Activated effector memory CD4-positive, alpha-beta T cell treated with anti-CD3 and anti-CD28 coated beads, Interleukin-2, amount 50 U/mL, for 16 hours (primary cell): ENCODE data around the gene GALNT2.
A peak's percentile ranks its signal among the peaks of the same experiment; 100 is the strongest.

Experiments
- DNase-seq: peaks from one replicate; pipeline ENCODE4 v3.0.0-alpha.2; 2020

GALNT2 gene

DNA sequence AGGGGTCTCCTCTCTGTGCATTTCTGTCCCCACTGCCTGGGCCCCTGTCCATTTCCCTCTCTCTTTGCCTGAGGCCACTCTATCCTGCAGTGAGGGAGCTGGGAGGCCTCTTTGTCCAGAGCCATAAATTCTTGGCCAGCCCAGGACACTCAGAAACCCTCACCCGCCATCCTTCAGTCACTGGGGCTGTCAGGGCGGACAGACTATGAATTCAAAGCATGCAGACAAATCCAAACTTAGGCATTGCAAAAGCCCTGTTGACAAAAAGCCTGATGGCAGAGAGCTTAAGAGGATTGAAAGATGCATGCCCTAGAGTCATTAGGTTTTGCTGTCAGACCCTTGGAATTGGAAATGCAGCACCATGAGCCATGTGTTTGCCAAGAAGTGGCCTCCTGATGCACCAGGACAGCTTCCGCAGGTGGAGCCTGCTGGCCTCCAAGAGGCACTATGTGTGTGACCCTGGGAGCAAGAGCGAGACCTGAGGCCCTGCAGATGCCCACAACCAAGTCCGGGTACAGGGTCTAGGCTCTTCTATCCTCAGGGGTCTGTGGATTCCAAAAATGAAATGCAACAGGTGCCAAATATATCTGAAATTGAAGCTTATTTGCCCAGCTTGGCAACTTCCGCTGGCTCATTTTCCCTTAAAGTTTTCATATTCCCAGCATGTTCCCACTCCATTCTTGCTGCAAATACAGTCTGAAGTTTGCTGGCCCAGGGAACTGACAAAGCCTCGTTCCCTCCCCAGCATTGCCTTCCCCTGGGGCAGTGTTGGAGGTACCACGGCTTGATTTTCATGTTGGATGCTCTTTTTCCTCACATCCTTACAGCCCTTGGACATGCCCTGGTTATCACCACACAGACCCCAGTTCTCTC, 181.2 kb downstream of the GALNT2 start:
- no peak for DNase-seq

DNA sequence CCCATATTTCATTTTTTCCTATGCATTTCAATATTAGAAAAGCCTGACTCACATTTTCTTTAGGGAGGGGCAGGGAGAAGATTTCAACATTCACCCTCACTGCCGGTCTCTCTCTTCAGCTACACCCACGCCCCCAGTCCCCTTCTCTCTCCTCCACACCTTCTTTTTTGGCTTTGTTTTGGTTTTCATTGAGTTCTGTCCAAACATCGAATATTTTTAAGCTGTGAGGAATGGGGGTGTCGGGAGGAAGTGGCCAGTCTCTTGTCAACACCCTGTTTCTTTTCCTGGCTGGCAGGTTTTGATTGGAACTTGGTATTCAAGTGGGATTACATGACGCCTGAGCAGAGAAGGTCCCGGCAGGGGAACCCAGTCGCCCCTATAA, 181.8 kb downstream of the GALNT2 start:
- DNase-seq, result no peak

- no peak for DNase-seq
Measured at GRCh38 chr1:230249695-230250480, 182.8 kb downstream of the GALNT2 start.

- DNase-seq, result no peak
Measured at GRCh38 chr1:230250666-230251065, 183.6 kb downstream of the GALNT2 start.

GRCh38 chr1:230251644-230252191, 184.7 kb downstream of the GALNT2 start:
- no peak for DNase-seq

- DNase-seq, result no peak
Measured at GRCh38 chr1:230253150-230253549, 186.1 kb downstream of the GALNT2 start.

- DNase-seq, result no peak
Measured at GRCh38 chr1:230254265-230254664, 187.2 kb downstream of the GALNT2 start.

DNA sequence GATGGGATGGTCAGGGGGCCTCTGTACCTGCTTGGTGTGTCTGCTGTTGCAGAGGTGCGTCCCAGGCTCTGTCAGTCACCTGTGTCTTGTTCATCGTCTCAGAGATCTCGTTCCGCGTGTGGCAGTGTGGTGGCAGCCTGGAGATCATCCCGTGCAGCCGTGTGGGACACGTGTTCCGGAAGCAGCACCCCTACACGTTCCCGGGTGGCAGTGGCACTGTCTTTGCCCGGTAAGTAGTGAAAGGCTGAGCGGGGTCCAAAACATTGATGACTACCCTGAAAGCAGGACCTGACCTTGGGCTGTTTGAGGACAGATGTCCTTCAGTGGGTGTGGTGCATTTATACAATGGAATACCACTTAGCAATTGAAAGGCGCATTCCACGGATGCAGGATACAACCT, 188.1 kb downstream of the GALNT2 start:
- no peak for DNase-seq

DNA sequence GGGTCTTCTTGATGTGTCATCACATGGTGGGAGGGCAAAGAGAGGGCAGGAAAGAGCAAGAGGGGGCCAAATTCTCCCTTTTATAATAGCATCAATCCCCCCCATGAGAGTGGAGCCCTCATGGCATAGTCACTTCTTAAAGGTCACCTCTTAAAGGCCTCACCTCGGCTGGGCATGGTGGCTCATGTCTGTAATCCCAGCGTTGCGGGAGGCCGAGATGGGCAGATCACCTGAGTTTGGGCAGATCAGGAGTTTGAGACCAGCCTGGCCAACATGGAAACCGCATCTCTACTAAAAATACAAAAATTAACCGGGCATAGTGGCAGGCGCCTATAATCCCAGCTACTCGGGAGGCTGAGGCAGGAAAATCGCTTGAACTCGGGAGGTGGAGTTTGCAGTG, 189.0 kb downstream of the GALNT2 start:
- no peak for DNase-seq

DNA sequence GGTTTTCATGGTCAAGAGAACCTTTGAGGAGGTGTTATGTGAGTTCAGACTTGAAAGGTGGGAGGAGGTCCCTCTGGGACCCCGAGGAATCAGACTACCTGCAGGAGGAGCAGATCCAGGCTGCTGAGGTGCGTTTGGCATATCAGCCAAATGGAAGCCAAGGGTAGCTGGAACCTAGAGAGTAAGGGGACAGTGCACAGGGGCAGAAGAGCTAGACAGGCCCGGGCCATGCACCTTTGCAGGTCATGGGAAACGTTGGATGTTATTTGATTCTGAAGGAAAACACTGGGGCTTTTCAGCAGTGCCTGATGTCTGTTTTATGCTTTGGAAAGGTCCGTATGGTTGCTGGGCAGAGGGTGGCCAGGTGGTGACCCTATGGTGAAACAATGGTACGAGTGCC, 189.9 kb downstream of the GALNT2 start:
- no peak for DNase-seq

- DNase-seq, result peak; percentile 2
Measured at GRCh38 chr1:230259621-230260020, 192.6 kb downstream of the GALNT2 start.

GRCh38 chr1:230260831-230261230, 193.8 kb downstream of the GALNT2 start:
- DNase-seq, result no peak

DNA sequence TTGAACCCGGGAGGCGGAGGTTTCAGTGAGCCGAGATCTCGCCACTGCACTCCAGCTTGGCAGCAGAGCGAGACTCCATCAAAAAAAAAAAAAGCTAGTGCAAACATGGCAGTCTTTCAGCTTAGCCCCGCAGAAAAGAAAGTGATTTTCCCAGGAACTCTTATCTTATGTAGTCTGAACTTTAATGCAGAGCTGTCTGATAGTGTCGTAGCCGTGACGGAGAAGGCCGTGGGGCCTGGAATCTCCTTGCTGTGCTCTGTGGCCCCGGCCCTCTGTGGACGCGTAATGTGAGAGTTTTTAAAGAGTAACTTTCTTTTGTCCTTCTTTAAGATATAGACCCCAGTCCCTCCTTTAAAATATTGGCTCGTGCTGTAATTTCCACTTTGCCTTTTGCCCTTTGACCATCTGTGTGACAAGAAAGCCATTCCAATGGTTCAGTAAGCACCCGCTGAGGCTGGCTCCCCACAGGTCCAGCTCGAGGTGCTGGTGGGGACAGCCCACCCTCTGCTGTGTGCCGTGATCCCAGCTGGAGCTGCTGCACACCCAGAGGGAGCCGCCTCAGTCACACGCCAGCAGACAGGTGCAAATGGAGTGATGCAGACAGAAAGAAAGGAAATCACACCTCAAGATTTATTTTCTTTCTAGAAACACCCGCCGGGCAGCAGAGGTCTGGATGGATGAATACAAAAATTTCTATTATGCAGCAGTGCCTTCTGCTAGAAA, 195.1 kb downstream of the GALNT2 start:
- DNase-seq, result peak; percentile 22

- DNase-seq, result peak; percentile 52
Measured at GRCh38 chr1:230262867-230263567, 196.0 kb downstream of the GALNT2 start.

GRCh38 chr1:230263568-230264195, 196.6 kb downstream of the GALNT2 start:
- peak; percentile 27 for DNase-seq

DNA sequence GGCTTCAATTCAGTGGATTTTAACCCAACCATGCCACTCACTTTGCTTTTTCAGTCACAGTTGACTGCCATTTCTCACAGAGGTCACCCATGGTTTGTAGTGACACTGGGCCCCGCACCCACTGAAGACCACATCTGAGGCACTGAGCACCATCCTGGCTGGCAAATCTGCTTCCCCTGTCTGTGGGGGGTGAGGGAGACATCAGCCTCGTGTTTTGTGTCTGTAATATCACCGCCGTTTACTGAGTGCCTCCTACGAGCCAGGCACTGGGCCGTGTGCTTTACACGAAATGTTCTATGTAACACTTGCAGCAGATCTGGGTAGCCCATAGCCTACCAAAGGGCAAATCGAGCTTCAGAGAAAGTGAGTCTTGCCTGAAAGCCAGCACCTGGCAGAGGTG, 197.3 kb downstream of the GALNT2 start:
- DNase-seq, result peak; percentile 38

DNA sequence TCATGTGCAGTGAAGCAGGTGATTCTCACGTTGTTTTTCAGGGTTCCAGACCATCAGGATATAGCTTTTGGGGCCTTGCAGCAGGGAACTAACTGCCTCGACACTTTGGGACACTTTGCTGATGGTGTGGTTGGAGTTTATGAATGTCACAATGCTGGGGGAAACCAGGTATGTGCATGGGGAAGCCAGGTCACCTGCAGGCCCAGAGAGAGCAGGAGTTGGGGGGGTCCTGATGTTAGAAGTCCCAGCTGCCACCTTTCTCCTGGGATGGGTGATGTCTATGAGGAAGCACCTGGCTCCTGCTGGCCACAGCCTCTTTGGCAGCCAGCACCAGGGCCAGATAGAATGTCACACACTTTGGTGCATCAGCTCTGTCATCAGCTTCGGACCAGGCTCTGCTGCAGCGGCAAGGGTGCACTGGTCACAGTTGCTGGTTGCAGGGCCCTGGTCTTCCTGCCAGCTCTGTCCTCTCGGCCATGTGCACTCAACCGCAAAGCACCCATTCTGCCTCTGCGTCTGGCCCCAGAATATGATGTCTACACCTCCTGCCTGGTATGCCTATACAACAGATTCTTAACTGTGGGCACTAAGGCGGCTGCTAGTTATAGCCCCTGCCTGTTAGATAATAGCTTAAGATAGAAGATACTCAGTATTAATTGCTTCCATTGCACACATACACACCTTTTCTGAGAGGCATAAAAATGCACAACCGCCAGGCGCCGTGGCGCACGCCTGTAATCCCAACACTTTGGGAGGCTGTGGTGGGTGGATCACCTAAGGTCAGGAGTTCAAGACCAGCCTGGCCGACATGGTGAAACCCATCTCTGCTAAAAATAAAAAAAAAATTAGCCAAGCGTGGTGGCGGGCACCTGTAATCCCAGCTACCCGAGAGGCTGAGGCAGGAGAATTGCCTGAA, 198.4 kb downstream of the GALNT2 start:
- peak; percentile 44 for DNase-seq

DNA sequence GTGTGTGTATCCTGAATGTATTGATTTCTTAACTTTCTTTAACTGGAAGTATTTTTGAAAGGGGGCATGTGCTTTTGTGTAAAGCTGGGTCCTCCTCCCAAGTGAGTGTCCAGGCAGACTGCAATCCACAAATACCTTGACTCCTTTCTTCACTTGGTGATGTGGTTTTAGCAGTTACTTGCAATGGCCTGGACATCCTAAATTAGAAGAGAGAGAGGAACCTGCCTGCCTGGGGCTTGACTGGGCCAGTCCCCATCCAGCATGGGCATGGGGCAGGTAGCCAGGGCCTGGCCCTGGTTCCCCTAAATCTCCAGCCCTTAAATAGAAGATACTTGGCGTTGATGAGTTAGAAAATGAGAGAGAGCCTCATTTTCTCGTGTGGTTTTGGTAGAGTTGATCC, 199.4 kb downstream of the GALNT2 start:
- peak; percentile 19 for DNase-seq

GRCh38 chr1:230267338-230268065, 200.5 kb downstream of the GALNT2 start:
- DNase-seq, result peak; percentile 50
